ENCODE data around the gene FAM9C. TPM values are rescaled to one million over a fixed set of nuclear protein-coding genes. Genes with fewer than 3 reads are reported as not detected.
A peak's percentile ranks its signal among the peaks of the same experiment; 100 is the strongest.
"Not testable (repeated sequence)": the region's sequence is repeated elsewhere in the genome, so short reads cannot be mapped to it uniquely, and the experiment has no call there.

The FAM9C gene
- total RNA-seq, 1 donor from 2014 or later: not detected

DNA sequence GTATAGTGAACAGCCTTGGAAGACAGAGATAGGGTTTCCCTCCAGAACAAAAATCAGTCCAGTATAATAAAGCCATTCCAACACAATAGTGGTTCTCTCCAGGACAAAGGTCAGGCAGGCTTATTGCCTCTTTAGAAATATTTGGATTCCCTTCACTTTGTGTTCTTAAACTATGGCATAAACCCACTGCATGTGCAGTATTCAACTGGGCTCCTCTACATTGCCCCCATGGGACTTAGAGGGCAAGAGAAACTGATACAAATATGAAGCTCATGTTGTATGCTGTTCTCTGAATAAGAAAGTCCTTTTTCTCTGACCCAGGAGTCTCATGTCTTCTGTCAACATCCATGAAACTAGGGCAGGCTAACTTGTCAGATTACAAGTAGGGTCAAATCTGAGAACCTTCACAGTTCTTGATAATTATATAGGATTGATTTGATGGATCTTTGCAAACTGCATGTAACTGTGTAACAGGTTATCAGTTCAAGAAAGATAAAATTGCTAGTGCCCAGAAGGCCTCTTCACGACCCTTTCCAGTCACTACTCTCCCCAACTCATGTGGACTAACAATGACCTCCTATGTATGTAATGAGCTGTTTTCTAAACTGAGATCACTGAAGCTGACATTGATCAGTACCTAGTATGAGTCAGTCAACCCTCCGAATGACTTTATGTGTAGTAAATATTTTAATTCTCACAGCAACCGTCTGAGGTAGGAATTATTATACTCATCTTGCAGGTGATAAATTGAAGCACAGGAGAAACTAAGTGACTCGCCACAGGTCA, 31.9 kb upstream of the FAM9C start:
- DNase-seq (ENCODE audit: low read depth, low spot score): no peak

DNA sequence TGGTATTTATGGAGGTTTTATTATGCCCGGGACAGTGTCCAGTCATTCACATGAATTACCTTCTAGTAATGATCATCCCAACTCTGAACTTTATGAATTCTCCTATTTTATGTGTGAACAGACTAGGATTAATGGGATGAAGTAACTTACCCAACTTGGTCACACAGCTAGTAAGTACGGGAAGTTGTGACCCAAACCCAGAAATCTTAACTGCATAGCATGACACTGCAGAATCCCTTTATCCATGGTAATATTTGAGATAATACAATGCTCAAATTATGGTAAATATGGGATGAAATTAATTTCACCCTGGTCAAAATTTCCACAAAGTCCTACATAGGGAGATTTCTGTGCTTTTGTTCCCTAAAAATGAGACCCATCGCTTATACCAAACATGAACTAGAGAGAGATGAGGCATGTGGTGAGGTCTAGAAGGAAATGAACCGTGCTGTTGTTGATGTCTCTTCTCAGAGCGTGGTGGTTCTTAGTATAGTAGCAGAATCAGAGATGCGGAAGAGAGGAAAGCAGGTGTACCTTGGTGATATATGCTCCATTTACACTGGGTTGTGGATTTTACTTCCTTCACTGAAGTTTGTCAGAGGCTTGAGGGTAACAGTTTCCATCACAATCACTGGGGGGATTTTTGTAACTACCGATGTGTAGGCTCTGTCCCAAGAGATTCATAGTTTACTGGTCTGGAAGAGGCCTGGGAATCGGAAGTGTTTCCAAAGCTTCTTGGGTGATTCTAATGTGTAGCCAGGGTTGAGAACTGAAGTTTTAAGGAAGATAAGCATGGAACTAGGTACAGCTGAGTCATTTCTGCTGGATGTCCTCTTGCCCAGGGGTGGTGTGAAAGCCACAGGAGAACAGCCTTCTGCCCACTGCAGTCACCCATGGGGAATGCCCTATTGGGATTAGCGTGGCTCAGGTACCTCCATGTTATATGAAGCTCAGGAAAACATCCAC, 30.2 kb upstream of the FAM9C start:
- DNase-seq (ENCODE audit: low read depth, low spot score): no peak

DNA sequence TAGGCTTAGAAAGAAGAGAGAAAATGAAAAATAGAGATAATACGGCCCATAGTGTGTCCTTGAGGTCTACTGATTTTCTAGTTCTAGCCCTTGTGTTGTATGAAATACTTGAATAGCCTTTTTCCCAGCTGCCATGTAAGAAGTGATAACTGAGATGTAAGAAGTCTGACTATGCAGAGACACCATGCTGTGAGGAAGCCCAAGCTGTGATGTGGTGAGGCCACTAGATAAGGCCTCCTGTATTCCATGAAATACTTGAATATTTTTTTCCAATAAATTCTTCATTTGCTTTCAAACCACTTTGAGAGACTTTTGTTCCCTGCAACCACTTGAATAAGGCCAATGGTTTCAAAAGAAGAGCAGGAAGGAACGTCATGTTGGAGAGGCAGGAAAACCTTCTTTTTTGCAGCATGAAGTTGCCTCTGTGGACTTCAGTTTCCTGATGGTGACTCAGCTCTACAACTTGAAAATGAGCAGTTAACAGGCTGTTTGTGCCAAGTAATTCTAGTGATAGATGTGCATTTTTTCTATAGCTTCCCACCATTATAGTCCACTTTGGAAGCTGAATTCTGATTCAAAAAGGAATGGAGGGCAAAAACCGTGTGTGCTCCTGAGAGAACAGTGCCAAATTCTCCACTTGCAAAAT, 25.5 kb upstream of the FAM9C start:
- peak; percentile 48 for DNase-seq (ENCODE audit: low read depth, low spot score)

DNA sequence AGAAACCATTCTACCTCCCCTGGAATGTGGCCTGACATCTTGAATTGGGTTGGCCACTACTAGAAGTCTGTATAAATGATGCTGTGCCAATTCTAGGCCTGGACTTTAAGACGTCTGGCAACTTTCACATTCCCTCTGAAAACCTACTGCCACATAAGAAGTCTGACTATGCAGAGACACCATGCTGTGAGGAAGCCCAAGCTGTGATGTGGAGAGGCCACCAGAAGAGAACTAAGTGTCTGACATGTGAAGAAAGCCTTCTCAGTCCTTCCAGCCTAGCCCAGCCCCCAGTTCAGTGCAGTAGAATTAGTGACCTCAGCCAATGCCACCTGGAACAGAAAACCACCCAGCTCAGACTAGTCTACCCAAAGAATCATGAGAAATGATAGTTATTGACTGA, 24.2 kb upstream of the FAM9C start:
- DNase-seq (ENCODE audit: low read depth, low spot score): no peak

DNA sequence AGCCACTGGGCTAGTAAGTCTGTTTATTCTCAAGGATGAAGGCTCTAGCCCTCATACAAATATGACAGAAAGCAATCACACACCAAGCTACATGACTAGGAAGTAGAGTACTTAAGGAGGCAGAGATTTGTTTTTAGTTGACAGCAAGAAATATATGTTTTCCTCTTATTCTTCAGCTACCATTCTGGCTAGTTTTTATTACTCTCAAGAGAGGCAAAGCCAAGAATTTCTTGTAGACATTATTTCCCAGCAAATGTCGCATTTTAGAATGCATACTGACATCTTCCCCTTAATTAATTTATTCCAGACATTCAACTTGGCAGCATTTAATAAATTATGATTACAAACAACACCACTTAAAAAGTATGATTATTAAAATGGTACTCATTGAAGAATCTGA, 23.4 kb upstream of the FAM9C start:
- DNase-seq (ENCODE audit: low read depth, low spot score): no peak

DNA sequence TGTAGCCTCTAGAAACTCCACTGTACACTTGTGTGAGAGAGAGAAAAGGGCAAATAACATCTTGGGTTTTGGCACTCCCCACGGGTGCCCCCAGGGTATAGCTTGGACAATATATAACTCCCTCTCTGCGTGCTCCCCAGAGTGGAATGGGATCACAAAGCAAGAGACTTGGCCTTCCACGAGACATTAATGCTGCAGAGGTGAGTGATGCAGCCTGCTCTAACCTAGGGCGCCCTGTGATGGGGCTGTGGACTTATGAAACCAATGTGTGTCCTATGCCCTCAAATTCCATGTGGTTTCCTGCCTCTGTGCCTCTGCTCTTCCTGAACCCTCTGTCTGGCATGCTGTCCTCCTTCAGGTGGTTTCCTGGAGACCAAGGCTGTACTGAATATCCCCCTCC, 22.0 kb upstream of the FAM9C start:
- DNase-seq (ENCODE audit: low read depth, low spot score): no peak

DNA sequence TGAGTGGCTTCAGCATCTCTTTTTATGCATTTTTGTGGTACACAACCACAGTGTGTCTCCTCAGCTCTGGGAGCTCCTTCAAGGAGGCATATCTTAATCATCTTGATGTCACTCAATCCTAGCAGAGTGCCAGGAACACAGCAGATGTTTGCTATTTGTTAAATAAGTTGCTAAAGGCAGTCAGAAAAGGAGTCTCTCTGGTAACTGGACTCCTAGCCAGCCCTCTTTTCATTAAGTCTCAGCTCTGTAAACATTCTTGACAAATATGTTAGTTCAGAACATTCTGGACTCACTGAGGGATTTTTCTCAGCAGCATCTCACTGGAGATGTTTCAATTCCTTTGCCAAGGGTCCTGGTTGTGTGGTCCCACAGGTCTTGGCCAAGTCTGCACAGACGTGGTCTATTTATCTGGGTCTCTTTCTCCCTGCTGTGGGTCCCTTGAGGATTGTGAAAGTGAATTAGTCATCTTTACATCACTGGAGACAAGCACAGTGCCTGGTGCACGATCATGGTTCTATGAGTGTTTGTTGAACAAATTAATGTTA, 20.3 kb upstream of the FAM9C start:
- DNase-seq (ENCODE audit: low read depth, low spot score): no peak

DNA sequence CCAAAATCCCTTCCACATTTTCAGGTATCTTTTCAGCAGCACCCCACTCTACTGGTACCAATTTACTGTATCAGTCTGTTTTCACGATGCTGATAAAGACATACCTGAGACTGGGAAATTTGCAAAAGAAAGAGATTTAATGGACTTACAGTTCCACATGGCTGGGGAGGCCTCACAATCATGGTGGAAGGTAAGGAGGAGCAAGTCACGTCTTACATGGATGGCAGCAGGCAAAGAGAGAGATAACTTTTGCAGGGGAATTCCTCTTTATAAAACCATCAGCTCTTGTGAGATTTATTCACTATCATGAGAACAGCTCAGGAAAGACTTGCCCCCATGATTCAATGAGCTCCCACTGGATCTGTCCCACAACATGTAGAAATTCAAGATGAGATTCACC, 18.7 kb upstream of the FAM9C start:
- DNase-seq (ENCODE audit: low read depth, low spot score): not testable (repeated sequence)

DNA sequence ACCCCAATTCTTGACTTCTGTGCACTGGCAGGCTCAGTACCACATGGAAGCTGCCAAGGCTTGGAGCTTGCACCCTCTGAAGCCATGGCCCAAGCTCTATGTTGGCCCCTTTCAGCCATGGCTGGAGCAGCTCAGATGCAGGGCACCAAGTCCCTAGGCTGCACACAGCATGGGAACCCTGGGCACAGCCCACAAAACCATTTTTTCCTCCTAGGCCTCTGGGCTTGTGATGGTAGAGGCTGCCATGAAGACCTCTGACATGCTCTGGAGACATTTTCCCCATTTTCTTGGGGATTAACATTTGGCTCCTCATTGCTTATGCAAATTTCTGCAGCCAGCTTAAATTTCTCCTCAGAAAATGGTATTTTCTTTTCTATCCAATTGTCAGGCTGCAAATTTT, 17.9 kb upstream of the FAM9C start:
- not testable (repeated sequence) for DNase-seq (ENCODE audit: low read depth, low spot score)

DNA sequence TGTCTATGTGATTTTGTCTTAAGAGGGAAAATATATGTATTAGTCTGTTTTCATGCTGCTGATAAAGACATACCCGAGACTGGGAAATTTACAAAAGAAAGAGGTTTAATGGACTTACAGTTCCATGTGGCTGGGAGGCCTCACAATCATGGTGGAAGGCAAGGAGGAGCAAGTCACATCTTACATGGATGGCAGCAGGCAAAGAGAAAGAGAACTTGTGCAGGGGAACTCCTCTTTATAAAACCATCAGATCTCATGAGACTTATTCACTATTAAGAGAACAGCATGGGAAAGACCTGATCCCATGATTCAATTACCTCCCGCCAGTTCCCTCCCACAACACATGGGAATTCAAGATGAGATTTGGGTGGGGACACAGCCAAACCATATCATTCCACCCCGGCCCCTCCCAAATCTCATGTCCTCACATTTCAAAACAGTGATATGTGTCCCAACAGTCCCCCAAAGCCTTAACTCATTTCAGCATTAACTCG, 16.8 kb upstream of the FAM9C start:
- not testable (repeated sequence) for DNase-seq (ENCODE audit: low read depth, low spot score)

DNA sequence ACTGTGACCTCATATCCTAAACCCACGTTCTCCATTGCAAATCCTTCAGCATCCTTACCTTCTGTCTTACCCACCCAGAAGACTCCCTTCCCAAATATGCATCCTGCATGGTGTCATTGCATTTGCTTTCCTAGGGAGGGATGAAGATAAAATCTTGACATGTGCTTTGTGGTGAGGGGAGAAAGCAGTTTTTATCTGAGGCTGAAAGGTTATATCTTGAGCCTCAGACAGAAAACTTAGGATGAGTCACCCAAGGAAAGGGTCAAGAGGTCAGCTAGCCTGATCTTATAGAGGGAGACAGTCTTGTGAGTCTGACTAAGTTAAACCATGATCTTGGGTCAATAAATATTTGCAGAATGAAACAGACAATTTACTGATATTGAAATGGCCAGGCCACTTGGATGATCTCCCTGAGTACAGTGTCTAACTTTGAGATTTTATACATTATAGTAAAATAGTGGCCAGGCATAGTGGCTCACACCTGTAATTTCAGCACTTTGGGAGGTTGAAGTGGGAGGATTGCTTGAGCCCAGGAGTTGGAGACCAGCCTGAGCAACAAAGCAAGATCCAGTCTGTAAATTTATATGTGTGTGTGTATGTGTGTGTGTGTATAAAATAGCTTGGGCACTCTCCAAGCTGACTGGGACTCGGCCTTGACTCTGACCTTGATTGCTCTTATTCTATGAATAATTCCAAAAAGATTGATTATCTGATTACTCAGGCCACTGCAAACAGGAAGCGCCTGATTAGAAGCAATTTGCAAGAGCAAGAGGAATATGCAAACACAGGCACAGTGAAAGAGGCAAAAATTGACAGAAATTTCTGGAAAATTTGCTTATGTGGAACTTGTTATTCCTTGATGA, 15.4 kb upstream of the FAM9C start:
- no peak for DNase-seq (ENCODE audit: low read depth, low spot score)

DNA sequence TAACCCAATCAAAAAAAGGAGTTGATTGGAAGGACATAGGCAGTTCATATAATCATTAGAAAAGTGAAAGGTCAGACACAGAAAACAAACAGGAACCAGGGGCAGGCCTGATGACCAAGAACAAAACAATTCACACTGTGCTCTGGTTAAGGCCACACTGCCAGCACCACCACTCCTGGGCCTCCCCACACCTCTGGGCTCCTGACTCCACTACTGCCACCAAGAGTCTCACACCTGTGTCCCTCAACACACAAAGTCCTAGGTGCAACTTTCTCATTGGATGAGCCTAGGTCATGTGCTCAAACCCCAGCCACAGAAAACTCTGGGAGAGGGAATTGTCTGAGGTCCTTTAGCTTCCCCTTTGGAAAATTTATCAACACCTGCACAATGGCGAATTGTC, 11.1 kb upstream of the FAM9C start:
- no peak for DNase-seq (ENCODE audit: low read depth, low spot score)

DNA sequence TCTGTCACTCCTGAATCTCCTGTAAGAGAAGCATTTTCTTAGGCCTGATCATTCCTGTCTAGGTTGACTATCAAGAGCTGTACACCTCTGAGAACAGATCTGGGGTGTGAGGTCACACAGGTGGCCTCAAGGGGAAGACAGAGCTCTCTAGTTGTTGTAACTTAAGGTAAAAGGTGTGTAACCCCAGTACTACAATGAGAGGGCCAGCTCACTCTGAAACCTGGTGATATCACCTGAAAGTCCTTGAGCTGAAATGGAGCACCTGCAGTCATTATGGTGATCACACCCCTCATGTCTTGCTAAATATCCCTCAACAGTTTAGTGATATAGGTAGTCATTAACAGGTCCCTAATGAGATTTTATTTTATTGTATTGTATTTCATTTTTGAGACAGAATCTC, 8.8 kb upstream of the FAM9C start:
- DNase-seq (ENCODE audit: low read depth, low spot score): no peak

DNA sequence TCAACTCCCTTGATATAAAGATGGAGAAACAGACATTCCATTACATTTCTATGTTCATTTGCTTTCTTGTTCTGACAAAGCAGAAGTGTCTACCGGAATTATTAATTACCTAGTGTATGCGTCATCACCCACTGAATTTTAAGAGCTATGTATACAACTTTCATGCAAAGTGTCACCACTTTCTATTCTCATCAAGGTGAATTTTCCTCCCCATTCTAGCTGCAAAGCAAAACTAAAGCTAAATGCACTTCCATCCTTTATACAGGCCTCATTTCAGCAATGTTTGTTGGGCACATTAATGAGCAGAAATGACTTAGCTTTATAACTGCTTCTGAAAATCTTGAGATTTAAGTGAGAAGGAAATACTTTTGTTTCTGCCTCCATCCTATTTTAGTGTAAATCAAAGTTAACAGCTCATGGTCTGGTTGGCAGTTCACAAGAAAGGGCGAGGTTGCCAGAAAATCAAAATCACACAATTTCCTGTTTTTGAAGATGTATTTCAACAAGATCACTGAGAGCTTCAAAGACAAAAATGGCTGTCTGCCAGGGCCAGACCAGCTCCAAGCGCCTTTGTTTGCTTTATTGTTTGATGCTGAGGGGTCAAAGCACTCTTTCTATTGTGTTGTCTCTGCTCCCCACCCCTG, 7.2 kb upstream of the FAM9C start:
- DNase-seq (ENCODE audit: low read depth, low spot score): peak; percentile 74

DNA sequence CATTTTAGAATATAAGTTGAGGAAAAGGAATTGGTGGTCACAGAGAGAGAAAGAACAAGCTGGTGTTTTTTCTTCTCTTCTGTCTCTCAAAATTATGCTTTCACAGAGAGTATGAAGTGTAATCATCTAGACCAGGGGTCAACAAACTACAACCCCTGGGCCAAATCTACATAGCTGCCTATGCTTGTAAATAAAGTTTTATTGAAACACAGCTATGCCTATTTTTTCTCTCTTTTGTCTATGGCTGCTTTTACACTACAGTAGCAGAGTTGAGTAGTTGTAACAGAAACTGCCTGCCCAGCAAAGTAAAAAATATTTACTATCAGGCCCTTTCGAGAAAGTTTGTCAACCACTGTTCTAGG, 6.7 kb upstream of the FAM9C start:
- DNase-seq (ENCODE audit: low read depth, low spot score): no peak

DNA sequence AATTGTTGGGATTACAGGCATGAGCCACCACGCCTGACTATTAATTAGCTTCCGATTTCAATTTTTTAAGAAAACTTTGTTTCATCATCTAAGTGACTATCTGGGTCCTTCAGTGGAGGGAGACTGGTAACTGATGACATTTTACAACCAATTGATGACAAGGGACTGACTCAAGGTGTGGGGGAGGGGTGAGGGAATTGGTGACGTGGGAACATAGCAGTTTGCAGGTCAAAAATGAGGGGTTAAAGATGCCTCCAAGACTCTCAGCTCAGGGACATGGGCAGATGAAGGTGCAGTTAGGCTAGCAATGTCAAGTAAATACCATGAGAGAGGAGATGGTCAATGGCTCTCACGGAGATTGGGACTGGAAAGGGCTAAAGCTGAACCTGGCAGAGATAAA, 5.7 kb upstream of the FAM9C start:
- DNase-seq (ENCODE audit: low read depth, low spot score): no peak

DNA sequence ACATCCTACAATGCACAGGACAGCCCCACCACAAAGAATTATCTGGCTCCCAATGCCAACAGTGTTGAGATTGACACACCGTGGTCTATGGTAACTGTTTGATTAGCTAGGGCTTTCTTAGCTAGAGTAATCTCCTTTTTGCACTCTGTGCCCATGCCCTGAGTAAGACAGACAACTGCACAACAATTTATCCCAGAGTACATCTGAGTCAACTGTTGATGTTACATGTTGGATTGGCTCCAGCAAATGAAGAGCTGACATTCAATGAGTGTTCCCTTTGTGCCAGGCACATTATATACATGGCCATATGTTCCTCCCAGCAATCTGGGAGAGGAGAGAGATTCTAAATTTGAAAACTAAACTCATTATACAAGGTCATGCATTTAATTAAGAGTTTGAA, 3.9 kb upstream of the FAM9C start:
- no peak for DNase-seq (ENCODE audit: low read depth, low spot score)

DNA sequence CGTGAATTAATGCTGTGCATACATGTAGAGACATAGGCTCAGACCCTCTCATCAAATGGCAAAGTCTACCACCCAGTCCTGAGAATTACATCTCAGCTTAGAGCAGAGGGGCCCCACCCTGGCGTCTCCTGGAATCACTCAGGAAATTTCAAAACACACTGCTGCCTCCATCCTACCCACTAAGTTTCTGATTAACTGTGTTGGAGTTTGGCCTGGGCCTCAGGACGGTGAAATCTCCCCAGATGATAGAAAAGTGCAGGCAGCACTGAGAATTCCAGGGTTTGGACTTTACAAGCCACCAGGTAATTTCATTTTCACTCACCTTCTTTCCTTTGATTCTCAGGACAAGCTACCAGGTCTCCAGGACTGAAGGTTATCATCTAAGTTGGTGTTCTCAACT, 3.3 kb upstream of the FAM9C start:
- no peak for DNase-seq (ENCODE audit: low read depth, low spot score)

DNA sequence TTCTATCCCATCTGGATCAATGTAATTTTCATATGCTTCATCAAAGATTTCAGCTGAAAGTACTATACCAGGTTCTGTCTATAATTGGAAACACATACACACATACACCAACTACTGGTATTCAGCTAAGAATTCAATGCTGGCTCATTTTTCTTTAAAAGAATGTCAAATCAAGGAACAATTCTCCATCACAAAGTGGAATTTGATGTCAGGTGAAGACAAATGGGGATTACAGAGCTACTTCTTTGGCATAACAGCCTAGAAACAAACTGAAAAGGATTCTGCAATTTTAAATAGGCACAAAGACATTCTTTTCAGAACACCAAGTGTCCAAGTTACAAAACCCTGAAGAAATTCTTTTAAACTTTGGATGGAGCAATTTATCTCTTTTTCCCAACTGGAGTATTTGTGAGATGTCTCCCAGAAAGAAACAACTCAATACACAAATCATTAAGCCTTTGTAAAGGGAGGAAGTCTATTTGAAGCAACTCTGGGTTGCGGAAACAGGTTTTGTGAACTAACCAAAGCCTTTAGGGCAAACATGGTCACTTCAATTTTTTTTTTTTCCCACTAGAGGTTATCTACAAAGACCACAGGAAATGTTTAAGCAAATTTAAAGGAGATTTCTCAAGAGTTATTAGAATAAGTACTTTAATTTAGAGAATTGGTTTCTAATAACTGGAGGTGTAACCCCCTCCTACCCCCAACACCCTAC, 1.9 kb upstream of the FAM9C start:
- no peak for DNase-seq (ENCODE audit: low read depth, low spot score)

DNA sequence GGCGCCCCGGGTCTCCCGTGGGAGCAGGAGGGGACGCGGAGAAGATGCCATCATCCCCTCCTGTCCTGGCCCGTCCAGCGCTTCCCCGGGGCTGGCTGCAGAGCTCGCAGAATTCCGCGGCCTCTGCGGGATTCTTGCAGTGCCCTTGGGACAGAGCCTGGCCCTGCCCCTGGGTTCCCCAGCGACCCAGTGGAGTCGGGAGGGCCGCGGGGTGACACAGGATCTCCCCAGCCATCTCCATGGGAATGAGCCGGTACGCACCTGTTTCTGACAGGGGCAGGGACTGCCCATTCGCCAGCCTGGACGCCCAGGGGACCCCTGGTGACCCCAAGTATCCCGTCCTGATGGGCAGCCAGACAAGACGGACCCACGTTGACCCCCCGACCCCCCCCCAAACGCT, 482 bp downstream of the FAM9C start:
- no peak for DNase-seq (ENCODE audit: low read depth, low spot score)
